ENCODE results near the gene SACM1L. TPM values are rescaled to one million over a fixed set of nuclear protein-coding genes. Genes with fewer than 3 reads are reported as not detected.

Gene SACM1L
- total and polyA plus RNA-seq, 2 of the 13 experiments (the other 11 are each of a cell fraction or from before 2014, with no cell fraction given) = 15.1 to 27.8 TPM

- no peak for TF ChIP-seq MEIS2 (CRISPR knock-in tag; IDR thresholded peaks at IDR 0.05)
Observed at GRCh38 chr3:45679805-45680204, 9.4 kb upstream of the SACM1L start (continued).

GRCh38 chr3:45681221-45681620, 8.0 kb upstream of the SACM1L start:
- H3K4me3 ChIP-seq (replicated peaks in 1 of 3; ENCODE audit: insufficient read depth in 1 of 3, low read depth in 2 of 3, low read length in 3 of 3) = no peak overlapping the region
- no peak for ATAC-seq
- in situ Hi-C loops (cut with HindIII; ENCODE audit: extremely low pct_ligation_motif_present, low pct_unique_long_range_greater_than_20kb) = no loop called here
- DNase-seq (ENCODE audit: low spot score) = no peak
- WGBS (ENCODE audit: low lambda C conversion rate) = 80% methylated on average over 1 of the region's 1 CpG
- H2AFZ ChIP-seq (ENCODE audit: low read length) = no peak overlapping the region
- no peak overlapping the region for H3K27ac ChIP-seq (ENCODE audit: extremely low read length, insufficient read depth, low read length)
- H3K36me3 ChIP-seq (replicated peaks in 1 of 2; ENCODE audit: control insufficient read depth in 1 of 2, insufficient read depth in 2 of 2, low read length in 2 of 2) = peaks cover 6 to 19% of the 10 kb centered on the region in 2 experiments; a peak in 4 of 5 replicates
- no peaks in the 10 kb centered on the region for H3K27me3 ChIP-seq (ENCODE audit: control insufficient read depth in 1 of 2, insufficient read depth in 2 of 2, low read length in 2 of 2)
- ChIA-PET POLR2A (no interaction called here), CTCF (ENCODE audit: low intra/inter-chr PET ratio, low total read pairs) (no interaction called here)
- no peak overlapping the region for H3K4me2 ChIP-seq (ENCODE audit: low read depth, low read length)
- FAIRE-seq = no peak
- intact Hi-C loops (cut with micrococcal nuclease; ENCODE audit: unreplicated experiment) = no loop called here
- no peaks in the 10 kb centered on the region; the same call in 1 of the 2 replicates for H3K9me3 ChIP-seq (ENCODE audit: low read length)
- no peaks in the 10 kb centered on the region for H4K20me1 ChIP-seq (ENCODE audit: insufficient read depth, low read length)
- BruUV-seq (replicated peaks) = no TSS peak
- TF ChIP-seq CHD2 (IDR thresholded peaks at IDR 0.05; ENCODE audit: low read depth, low read length) (no peak), ZNF180 (CRISPR knock-in tag; IDR thresholded peaks at IDR 0.05; ENCODE audit: borderline replicate concordance, low read depth) (no peak), FOXP4 (CRISPR knock-in tag; IDR thresholded peaks at IDR 0.05) (no peak), IKZF4 (CRISPR knock-in tag; IDR thresholded peaks at IDR 0.05; ENCODE audit: borderline replicate concordance, low read depth, not compliant biosample characterization) (no peak), ZNF205 (CRISPR knock-in tag; IDR thresholded peaks at IDR 0.05) (no peak), FIP1L1 (IDR thresholded peaks at IDR 0.05; ENCODE audit: borderline replicate concordance, insufficient read depth, low read depth, low read length) (no peak), ZFP41 (CRISPR knock-in tag; IDR thresholded peaks at IDR 0.05; ENCODE audit: borderline replicate concordance) (no peak), ZNF792 (CRISPR knock-in tag; IDR thresholded peaks at IDR 0.05) (no peak), ZNF549 (CRISPR knock-in tag; IDR thresholded peaks at IDR 0.05) (no peak)
- H3K4me1 ChIP-seq (ENCODE audit: insufficient read depth, low read length) = peaks cover 33% of the 10 kb centered on the region
- no peak overlapping the region for H3K9ac ChIP-seq (ENCODE audit: insufficient read depth, low read depth, low read length)
- no peaks in the 10 kb centered on the region for H3K79me2 ChIP-seq (ENCODE audit: insufficient read depth, low read length)
